HG03521 (cell line): ENCODE data around the gene SAPCD2.
"Not testable (repeated sequence)": the region's sequence is repeated elsewhere in the genome, so short reads cannot be mapped to it uniquely, and the experiment has no call there.

ENCODE experiments used
- ATAC-seq: cut with Tn5 transposase; IDR thresholded peaks from one replicate; pipeline ENCODE4 v1.9.1; 2021; ENCODE audit warnings: mild to moderate bottlenecking, moderate library complexity; ENCODE audit not compliant: unreplicated experiment

SAPCD2 gene

GRCh38 chr9:137033481-137033880, 36.9 kb downstream of the SAPCD2 start:
- ATAC-seq, result not testable (repeated sequence)

DNA sequence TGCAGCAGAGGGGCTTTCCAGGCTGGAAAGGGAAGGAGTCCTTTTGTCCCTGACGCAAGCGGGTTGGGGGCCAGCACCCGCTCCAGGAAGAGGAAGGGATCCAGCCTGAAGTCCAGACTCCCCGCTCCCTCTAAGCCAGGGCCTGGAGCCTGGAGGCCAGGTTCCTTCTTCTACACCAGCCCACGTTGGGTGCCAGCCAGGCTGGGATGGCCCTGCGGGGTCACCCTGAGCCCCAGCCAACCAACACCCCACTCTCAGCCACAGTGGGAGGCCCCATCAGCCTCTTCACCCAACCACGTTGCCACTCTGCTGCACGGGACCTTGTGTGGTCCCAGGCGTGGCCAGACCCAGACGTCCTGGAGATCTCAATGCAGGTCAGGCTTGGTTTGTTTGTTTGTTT, 37.5 kb downstream of the SAPCD2 start:
- no peak for ATAC-seq

DNA sequence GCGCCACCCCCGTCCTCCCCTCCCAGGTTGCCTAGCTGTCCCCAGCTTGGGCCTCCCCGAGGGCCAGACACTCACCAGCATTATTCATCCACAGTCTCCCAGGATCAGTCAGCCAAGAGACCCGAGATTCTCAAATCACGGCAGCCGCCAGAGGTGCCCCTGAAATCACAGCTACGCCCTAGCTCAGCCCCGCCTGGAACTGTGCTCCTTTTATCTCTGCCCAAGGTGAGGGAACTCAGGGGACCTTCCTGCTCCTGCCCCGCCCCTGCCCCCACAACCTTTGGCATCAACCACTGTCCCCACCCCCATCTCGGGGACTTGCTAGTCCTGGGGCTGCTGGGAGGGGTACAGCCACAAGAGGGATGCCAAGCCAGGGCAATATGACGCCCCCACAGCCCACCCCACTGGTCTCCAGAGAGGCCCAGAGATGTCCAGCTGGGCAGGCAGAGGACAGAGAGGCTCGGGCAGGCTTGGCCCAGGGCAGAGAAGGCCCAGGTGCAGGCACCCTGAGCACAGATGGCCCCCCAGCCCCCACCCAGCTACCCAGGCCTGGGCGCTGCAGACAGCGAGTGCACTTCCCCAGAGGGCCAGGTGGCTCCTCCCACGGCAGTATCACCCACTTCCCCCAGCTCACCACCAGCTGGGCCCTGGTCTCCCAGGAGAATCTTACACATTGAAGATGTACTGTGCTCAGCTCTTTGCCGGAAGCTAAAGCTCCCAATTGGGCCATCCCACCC, 38.3 kb downstream of the SAPCD2 start, which contains the start of gene FUT7:
FUT7 (minus strand) TSS at position 185 of the 737 bp plus-strand sequence; CDS start at position 88, 97 bp downstream.
- no peak for ATAC-seq

DNA sequence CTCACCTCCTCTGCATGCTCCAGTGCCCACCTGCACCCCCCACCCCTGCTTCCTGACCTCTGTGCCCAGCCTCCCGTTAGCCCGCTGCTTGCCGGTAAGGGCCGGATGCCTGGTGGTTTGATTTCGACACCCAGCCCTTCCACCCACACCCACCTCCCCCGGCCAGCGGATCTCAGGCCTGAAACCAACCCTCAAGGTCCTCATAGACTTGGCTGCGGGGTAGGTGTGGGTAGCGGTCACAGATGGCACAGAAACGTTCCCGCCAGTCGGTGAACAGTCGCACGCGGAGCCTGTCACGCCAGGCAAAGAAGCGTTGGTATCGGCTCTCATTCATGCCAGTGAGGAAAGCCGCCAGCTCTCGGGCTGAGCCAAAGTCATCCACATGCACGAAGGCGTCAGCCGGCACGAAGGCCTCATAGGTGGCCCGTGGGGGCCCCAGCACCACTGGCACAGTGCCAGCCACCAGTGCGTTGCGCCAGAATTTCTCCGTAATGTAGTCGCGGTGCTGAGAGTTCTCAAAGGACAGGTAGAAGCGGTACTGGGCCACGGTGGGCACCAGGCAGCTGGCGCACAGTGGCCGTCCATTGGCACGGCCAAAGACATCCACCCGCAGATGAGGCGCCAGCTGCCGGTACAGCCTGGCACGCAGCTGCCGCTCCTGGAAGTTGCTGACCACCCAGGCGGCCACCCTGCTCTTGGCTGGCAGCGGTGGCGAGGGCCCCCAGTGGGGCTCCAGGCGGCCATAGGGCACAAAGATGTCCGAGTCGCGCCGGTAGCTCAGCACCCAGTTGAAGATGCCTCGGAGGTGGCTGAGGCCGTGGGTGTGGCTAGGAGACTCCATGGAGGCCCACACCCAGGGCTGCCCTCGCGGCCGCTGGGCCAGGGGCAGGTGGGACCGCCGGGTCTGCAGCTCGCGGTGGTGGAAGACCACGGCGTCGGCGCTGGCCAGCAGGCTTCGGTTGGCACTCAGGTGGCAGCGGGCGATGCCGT, 39.5 kb downstream of the SAPCD2 start:
- no peak for ATAC-seq

- no peak for ATAC-seq
Measured at GRCh38 chr9:137030006-137030405, 40.4 kb downstream of the SAPCD2 start.

GRCh38 chr9:137029058-137029936, 41.1 kb downstream of the SAPCD2 start:
- no peak for ATAC-seq

DNA sequence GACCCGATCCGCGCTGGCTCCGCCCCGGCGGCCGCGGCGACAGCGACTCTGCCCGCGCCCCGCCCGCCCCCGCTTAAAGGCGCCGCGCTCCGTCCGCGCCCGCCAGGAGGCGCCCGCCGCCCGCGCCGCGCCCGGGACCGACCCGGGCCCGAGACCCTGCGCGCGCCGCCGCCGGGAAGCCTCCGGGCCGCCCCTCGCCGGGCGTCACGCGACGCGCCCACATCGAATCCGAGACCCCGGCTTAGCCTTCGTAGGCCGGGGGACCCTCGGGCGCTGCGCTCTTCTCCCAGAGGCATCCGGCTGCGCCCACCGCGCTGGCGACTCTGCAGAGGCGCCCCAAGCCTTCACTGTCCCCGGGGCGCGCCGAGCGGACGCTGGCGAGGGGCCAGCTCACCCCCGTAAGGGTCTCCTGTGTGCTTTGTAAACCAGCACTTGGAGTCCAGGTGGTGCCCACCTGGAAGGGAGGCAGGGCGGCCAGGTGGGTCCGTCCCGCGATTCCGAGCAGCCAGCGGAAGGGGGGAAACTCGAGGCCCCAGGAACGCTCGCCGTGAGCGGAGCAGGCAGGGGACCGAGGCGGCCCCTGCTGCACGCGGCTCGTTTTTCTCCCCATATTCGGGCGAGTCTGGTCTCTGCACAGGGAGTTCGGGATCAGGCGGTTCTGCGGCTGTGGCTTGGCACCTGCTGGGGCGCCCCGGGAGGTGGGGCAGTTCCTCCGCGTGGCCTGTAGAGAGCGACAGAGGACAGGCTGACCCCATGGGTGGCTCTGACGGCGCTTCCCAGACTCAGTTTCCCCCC, 41.9 kb downstream of the SAPCD2 start:
- peak; percentile 48 for ATAC-seq

GRCh38 chr9:137027369-137028262, 42.7 kb downstream of the SAPCD2 start, which contains the start of gene ABCA2:
TSS of gene ABCA2 (minus strand) at chr9:137028237. CDS start at chr9:137028140, 97 bp downstream.
- ATAC-seq, result peak; percentile 4

DNA sequence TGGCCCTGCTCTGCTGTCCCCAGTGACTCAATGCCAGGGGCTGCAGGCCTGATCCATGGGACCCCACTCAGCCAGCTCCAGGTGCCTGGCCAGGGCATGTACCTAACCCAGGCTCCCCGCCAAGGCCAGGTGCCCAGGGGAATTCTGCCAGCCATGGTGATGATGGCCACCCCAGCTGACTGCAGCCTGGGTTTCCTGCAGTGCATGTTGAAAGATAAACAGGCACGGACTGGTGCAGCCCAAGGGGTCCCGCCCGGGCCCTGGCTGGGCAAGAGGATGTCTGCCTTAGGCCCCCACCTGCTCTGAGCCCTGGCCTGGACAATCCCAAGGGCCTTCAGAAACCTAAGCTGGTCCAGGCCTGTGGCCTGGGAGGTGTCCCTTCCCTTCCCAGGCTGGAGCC, 43.5 kb downstream of the SAPCD2 start:
- ATAC-seq, result no peak

- ATAC-seq, result no peak
Measured at GRCh38 chr9:137026384-137026783, 44.0 kb downstream of the SAPCD2 start.

GRCh38 chr9:137025517-137025966, 44.8 kb downstream of the SAPCD2 start:
- ATAC-seq, result no peak

GRCh38 chr9:137023583-137023991, 46.8 kb downstream of the SAPCD2 start:
- ATAC-seq, result no peak

- ATAC-seq, result no peak
Measured at GRCh38 chr9:137023157-137023556, 47.2 kb downstream of the SAPCD2 start.

- ATAC-seq, result no peak
Measured at GRCh38 chr9:137022662-137023008, 47.7 kb downstream of the SAPCD2 start.

- no peak for ATAC-seq
Measured at GRCh38 chr9:137021979-137022661, 48.2 kb downstream of the SAPCD2 start.

DNA sequence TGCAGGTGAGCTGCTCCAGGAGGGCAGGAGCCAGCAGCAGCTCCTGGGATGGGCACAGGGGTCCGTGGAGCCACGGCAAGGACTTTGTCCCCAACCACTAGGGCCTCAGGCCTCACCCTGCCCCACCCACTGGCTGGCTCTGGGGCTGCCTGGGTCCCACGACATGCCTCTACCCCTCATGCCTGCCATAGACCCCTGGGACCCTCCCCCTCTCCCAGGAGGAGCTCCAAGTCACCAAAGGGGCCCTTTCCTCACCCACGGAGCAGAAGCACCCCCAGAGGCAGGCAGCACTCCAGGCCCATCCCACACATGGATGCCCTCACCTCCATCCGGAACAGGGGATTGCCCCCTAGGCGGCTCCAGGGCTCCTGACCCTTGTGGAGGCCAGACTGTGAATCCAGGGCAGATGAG, 48.8 kb downstream of the SAPCD2 start:
- ATAC-seq, result no peak

DNA sequence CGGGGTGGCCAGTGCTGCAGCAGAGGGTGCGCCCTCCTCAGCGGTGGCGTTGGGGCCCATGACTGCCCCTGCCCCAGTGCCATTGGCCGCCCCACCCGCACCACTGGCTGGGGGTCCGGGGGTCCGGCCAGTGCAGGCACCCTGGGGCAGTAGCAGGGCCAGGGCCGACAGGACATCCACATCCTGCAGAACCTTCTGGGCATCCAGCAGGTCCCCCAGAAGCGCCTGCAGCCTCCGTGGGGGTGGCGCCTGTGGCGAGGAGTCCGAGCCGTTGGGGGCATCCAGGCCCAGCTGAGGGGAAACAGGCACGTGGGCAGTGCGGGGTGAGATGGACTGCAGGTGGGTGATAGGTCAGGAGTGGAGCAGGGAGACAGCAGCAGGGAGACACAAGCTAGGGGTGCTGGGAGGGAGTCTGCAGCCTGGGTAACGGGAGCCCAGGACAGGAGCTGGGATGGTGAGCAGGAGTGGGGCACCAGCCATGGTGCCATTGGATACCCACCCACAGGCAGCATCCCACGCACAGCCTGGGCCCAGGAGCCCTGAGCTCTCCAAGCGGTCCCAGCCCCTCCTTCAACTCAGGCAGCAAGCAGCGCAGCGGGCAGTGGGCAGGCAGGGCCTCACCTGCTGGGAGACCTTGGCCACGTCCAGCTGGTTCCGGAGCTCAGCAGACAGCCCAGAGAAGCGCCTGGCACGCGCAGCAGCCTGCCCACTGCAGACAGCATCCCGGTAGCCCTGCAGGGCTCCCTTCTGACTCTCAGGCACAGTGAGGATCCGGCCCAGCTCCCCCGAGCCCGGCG, 49.4 kb downstream of the SAPCD2 start:
- no peak for ATAC-seq
